GM18951 (cell line): ENCODE data around the gene TTLL10.

Source experiments
- POLR2A ChIP-seq: IDR thresholded peaks from 4 replicates; pipeline ENCODE4 v1.6.1; 2011; ENCODE audit warnings: mild to moderate bottlenecking; ENCODE audit not compliant: insufficient read length, insufficient read depth; ENCODE audit errors: extremely low read depth
- in situ Hi-C: fragments of 300-500 bp; cut with MboI; formaldehyde crosslinking; loops from one replicate; pipeline ENCODE4 v1.12.0; 2022; ENCODE audit warnings: low sequenced_read_pairs, mixed read lengths, inconsistent platforms; ENCODE audit not compliant: unreplicated experiment

The TTLL10 gene

DNA sequence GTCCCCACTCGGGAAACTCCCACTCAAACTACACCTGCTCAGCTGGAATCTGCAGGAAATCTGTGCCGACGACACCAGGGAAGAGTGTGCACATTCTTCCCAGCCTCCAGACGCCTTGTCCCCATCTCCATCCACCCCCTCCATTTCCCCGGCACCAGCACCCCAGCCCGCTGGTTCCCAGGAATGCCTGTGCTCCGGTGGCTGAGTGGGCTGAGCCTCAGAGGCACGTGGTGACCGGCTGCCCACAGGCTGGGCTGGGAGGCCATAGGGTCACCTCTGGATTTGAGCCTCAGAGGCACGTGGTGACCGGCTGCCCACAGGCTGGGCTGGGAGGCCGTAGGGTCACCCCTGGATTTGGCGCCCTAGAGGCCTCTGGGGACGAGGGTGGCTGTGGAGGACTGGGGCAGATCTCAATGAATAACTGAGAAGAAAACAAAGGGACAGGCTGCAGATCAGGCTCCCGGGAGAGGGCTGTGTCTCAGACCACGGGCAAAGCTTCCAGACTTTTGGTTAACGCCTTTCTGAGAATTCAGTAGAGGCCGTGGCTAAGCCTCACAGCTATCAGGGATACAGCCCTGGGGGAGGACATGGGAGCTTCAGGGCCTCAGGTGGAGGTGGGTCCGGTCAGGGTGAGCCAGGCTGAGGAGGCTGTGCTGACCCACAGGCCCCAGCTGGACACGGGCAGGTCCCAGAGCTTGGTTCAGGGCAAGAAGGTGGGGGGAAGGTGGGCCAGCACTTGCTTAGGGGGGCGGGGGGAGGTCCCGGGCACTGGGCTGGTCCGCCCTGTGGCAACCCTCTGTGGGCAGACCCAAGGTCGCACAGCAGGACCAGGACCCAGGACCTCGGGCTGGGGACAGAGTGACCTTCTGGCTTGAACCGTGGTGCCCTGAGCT, 17.3 kb upstream of the TTLL10 start:
- no peak for TF ChIP-seq POLR2A
- in situ Hi-C loops, result no loop called here

DNA sequence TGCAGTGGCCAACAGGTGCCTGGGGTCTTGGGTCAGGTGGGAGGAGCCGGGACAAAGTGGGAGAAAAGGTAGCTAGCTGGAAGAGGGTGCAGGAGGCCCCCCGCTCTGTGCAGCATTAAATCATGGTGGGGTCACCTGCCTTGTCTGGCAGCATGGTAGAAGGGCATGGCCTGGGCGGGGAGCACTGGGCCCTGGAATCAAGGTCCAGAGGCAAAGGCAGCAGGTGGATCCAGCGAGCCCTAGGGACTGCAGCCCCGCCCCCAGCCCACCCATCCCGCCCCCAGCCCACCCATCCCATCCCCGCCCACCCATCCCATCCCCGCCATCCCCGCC, 16.7 kb upstream of the TTLL10 start:
- in situ Hi-C loops, result no loop called here
- no peak for TF ChIP-seq POLR2A

DNA sequence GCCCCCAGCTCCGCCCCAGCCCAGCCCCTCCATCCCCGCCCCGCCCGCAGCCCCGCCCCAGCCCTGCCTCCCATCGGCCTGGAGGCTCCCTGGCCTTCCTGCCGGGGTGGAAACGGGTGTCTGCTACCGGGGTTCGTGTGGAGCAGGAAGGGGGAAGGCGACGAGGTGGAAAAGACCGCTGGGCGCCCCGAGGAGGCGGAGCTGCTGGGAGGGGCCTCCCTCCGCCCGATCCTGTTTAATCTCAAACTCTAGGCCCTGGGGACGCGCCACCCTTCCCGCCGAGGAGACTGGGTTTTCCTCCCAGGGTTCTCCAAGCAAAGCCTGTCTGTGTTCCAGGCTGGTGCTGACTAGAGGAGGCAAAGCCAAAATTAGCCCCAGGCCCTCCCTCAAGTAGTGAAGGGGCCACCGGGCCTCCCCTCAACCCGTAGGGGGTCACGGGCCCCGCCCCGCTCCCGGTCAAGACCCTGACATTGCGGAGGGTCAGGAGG, 16.2 kb upstream of the TTLL10 start:
- peak; percentile 61 for TF ChIP-seq POLR2A
- in situ Hi-C loops, result no loop called here

DNA sequence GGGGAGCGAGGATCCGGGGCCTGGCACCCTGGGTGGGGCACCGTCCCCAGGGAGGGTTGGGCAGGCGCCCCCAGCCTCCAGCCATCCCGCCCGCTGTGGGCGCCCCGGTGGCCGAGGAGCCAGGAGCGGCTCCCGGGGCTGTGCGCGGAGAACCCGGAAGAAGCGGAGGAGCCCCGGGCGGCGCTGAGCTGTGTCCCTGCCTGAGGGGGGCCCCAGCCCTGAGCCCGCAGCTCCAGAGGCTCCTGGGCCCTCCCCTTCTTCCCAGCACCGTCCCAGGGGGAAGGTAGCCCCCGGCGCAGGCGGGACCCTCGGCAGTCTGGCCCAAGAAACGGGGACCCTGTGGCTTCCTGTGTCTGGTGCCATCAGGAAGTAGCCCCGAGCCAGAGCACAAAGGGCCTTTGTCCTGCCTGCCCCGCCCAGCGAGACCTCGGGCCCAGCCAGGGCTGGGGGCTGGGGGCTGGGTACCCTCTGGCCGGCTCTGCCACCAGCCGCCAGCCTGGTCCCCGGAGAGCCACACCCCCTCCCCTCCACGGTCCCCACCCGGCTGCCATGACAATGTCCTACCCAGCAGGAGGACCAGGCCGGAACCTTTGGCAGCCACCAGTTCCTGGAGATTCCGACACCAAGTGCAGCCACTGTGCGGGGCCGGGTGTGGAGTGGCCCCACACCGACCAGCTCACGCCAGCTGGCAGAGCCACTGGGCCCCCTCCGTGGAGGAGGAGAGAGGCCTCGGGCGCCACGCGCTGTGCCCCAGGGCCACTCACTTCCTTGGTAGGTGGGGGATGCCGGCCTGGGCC, 15.6 kb upstream of the TTLL10 start:
- in situ Hi-C loops, result no loop called here
- peak; percentile 53 for TF ChIP-seq POLR2A

DNA sequence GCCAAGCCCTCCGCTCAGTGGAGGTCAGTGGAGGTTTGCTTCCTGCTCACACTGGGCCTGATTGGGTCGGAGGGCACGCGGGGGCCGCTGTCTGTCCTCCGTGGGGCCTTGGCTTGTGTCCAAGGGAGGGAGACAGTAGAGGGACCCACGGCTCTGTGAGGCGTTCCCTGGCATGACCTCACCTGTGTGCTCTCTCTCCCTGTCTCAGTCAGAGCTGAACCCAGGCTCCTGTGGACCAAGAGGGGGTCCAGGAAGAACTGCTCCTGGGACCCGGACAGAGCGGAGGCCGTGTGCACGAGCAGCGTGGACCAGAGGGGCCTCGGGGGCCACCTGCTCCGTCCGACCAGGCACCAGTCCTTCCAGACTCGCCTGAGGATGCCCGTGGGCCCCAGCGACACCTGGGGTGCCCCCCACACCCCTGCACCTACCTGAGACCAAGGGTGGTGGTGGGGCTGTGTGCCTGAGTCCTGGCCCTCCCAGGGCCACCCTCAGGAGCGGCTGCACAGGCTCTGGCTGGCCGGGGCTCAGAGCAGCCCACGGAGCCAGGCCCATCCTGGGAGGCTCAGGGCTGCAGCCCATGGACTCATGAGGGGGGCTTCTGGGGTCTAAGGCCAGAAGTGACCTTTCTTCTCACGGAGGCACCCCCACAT, 13.3 kb upstream of the TTLL10 start:
- TF ChIP-seq POLR2A, result no peak
- in situ Hi-C loops, result no loop called here

DNA sequence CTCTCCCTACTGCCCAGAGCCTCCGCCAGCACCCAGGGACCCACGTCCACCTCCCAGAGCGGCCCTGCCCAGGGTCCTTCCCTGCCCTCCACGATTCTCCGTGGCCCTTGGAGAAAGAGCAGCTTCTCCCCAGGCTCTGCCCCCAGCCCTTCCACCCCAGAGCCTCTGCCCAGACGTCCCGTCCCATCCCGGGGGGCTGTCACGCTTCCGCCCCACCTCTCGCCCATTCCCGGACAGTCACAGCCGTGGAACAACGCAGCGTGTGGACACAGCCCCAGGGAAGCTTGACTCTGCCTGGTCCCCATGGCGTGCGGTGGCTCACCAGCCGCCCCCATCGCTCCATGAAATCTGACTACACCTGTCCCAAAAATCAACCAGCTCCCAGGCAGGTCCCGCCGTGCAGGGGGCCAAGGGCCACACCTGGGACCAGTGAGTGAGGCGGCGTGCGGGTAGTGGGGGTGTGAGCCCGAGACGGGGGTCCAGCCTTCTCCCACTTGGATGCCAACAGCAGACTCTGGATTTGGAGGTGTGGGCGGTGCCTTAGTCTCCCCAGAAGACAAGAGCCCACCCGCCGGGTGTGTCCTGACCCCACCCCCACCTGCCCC, 12.5 kb upstream of the TTLL10 start:
- TF ChIP-seq POLR2A, result no peak

DNA sequence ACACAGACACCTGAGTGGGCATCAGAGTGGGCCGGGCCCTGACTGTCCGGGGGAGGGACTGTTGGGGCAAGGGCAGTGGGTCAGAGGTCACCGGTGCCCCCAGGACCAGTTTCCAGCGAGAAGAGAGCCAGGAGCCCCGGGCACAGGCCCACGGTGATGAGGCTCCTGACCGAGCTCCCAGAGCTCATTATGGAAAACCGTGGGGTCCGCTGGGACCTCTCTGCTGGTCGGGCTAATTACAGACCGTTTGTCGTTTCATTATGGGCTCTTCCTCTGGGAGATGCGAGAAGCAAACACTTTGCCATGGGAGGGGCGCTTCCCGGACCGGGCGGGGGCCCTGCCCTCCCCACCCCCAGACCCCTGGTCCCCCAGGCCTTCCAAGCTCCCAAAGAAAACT, 12.0 kb upstream of the TTLL10 start:
- in situ Hi-C loops, result no loop called here
- no peak for TF ChIP-seq POLR2A

More for the DNA sequence above, 12.5 kb upstream of the TTLL10 start:
- in situ Hi-C loops, result no loop called here

DNA sequence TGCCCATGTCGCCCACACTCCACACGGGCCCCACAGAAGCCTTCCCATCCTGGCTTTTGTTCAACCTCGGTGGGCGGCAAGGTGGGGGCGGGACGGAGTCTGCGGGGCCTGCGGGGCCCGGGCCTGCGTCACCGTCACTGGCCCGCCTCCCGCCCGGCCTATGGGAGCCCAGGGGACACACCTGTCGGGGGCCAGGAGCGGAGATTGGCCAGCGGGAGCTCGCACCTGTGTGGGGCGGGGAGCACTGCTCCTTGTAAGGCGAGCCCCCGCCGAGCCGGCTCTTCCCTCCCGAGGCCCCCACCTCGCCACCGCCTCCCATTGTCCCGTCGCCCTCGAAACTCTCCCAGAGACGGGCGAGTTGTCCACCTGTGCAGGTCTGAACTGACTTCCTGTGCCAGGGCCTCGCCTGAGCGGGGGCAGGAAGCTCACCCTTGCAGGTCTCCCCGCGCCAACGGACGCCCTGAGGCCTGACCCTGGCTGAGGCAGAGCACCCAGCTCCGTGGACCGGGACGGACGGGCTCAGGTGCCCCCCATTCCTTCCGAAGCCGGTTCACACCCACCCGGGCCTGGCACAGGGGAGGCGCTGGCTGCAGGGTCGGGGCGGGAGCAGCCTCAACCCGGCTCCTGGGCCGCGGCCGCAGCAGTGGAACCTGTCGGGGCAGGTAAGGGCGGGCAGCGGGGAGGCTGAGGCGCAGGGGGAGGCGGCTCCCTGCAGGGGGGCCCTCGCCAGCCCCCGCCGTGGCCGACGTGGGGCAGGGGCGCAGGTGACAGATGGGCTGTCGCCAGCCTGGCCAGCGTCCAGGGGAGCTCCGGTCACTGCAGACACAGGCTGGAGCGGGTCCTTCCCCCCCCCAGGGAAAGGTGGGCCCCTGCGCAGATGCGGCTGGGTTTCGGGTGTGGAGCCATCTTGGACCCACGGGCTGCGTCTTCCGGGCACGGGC, 10.8 kb upstream of the TTLL10 start:
- no peak for TF ChIP-seq POLR2A
- in situ Hi-C loops, result no loop called here

DNA sequence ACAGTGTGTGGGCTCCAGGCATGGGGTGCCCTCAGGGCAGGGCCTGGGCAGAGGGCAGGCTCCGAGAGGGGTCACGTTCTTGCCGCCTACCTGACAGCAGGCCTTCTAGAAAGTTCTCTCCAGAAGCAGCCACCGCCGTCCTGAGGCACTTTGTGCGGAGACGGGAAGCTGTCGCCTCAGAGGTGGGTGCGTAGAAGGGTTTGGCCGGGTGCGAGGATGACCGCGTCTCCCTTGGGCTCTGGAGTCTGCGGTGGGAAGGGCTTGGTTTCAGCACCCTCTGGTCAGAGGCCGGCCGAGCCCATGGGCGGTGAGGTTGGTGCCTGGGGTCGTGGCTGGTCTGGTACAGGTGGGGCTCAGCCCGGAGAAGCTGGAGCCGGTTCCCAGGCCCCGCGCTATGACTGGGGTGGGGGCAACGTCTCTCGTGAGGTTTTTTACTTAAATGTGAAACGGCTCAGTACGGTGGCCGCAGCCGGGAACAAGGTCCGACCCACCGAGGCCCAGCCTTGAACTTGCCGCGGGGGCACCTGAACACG, 10.1 kb upstream of the TTLL10 start:
- in situ Hi-C loops, result no loop called here

DNA sequence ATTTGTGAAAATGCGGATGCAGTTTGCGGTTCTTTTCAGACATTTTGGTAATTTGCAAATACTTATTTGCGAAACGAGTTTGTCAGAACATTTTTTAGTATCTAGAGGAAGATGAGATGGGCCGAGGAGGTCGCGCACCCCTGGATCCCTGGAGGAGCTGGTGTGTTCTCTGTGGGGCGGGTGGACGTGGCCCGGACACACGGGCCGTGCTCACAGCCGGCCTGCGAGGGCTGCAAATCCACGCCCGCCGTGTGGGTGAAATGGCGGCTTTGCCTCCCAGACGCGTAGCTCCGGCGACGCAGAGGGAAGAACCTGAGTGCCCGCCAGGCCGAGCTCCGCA, 9.3 kb upstream of the TTLL10 start:
- no peak for TF ChIP-seq POLR2A
- in situ Hi-C loops, result no loop called here

More for the DNA sequence above, 10.1 kb upstream of the TTLL10 start:
- no peak for TF ChIP-seq POLR2A

DNA sequence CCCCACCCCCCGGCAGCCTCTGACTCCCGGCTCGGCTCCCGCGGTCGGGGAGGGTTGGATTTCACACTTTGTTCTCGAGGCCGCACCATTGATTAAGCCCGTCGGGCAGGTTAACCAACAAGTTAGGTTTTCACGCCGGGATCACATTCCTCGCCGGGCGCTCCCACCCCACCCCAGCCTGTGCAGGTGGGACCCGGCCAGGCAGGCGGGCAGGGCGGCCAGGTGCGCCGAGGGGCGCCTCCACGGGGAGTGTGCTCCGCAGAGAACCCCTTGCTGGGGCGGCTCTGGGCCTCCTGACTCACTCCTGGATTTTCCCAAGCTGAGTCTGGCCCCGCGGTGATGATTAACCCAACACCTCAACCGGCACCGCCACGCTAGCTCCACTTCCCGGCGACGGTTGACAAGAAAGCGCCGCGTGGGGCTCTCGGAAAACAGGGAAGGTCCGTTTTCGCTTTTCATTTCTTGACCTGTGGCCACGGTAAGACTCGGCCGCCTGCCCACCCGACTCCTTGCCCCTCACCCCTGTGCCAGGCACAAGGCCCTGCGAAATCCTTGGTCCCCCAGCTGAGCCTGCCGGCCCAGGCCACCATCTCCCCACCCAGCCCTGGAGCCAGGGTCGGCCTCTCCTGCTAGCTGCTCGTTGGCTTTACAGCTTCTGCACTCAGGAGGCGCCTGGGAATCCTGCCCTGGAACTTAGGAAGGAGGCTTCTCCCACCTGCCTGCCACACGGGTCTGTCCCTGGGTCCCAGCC, 8.8 kb upstream of the TTLL10 start:
- in situ Hi-C loops, result no loop called here
- no peak for TF ChIP-seq POLR2A
